Cardiac muscle cell (in vitro differentiated cells and primary cell): Measurements from ENCODE around the gene SLC7A14. TPM values are rescaled to one million over a fixed set of nuclear protein-coding genes. Genes with fewer than 3 reads are reported as not detected.

Source experiments
- DNase-seq, 2 donors: peaks; one replicate each; pipeline versions ENCODE4 v3.0.0 to v3.0.0-alpha.2; 2010 to 2017; ENCODE audit warnings: low read depth in 1 of 2, low spot score in 1 of 2
- H3K27ac ChIP-seq: fragments of 200-600 bp; sonication (generic); 2 replicates; pipeline ENCODE4 v1.5.1; 2016
- H3K27me3 ChIP-seq: fragments of 200-600 bp; sonication (generic); 2 replicates; pipeline ENCODE4 v1.6.0; 2016; ENCODE audit warnings: control low read depth
- H3K36me3 ChIP-seq: fragments of 200-600 bp; sonication (generic); 2 replicates; pipeline ENCODE4 v1.5.1; 2016; ENCODE audit warnings: control low read depth
- H3K4me1 ChIP-seq: fragments of 200-600 bp; sonication (generic); 2 replicates; pipeline ENCODE4 v1.8.1; 2017; ENCODE audit warnings: low read depth, mild to moderate bottlenecking, mixed run types
- H3K4me3 ChIP-seq: fragments of 200-600 bp; sonication (generic); 2 replicates; pipeline ENCODE4 v1.5.1; 2016; ENCODE audit warnings: mild to moderate bottlenecking
- H3K9me3 ChIP-seq: fragments of 200-600 bp; sonication (generic); 2 replicates; pipeline ENCODE4 v1.5.1; 2017; ENCODE audit warnings: low read depth, mild to moderate bottlenecking, control low read depth
- polyA plus RNA-seq: library from polyadenylated mRNA; unstranded; fragments of >200 nt; fragmentation: Nextera tagmentation; extraction: Ambion mirVana; gene quantifications from 2 replicates; pipeline ENCODE4 v1.2.1, GENCODE V29; 2016
- total RNA-seq: library from RNA; depleted of rRNA; stranded (reverse); fragments of >200 nt; gene quantifications from 2 replicates; pipeline ENCODE4 v1.2.3, GENCODE V29; 2016
- TF ChIP-seq, protein P1 (sequence below): IDR thresholded peaks from 2 replicates; pipeline ENCODE4 v1.5.1; 2012; ENCODE audit warnings: low read depth, mild to moderate bottlenecking, low read length

Gene SLC7A14
- total RNA-seq (not detected in 2 replicates), polyA plus RNA-seq (not detected in 2 replicates)

DNA sequence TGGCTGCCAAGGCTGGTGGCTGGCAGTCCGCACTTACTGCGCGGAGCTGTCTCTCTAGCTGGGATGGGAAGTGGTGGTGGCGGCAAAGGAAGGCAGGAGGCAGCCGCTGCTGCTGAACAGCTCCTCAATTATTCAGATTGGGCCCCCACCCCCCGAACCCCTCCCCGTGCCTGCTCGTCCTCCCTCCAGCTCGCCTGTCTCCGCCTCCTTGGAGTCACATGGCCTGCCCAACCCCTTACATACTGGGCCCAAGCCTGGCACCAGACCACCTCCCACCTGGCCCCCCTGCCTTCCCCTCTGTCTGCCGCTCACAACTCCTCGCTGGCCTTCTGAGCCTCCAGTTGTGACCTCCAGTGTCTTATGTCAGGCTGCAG is at the start of gene SLC7A14:
SLC7A14 (minus strand) TSS at position 139 of the 374 bp plus-strand sequence. CDS start 59,139 bp downstream, outside the sequence.
- Histone ChIP-seq H3K4me3 (peak within 1 kb of the TSS; percentile 23), H3K27me3 (peaks cover 58% of the 10 kb centered on the region), H3K36me3 (no peaks in the 10 kb centered on the region), H3K9me3 (no peaks in the 10 kb centered on the region), H3K4me1 (no peaks in the 10 kb centered on the region), H3K27ac (no peak within 1 kb of the TSS)
- DNase-seq: peak; percentile 22 to 38
- TF ChIP-seq, protein P1, sequence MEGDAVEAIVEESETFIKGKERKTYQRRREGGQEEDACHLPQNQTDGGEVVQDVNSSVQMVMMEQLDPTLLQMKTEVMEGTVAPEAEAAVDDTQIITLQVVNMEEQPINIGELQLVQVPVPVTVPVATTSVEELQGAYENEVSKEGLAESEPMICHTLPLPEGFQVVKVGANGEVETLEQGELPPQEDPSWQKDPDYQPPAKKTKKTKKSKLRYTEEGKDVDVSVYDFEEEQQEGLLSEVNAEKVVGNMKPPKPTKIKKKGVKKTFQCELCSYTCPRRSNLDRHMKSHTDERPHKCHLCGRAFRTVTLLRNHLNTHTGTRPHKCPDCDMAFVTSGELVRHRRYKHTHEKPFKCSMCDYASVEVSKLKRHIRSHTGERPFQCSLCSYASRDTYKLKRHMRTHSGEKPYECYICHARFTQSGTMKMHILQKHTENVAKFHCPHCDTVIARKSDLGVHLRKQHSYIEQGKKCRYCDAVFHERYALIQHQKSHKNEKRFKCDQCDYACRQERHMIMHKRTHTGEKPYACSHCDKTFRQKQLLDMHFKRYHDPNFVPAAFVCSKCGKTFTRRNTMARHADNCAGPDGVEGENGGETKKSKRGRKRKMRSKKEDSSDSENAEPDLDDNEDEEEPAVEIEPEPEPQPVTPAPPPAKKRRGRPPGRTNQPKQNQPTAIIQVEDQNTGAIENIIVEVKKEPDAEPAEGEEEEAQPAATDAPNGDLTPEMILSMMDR: no peak

DNA sequence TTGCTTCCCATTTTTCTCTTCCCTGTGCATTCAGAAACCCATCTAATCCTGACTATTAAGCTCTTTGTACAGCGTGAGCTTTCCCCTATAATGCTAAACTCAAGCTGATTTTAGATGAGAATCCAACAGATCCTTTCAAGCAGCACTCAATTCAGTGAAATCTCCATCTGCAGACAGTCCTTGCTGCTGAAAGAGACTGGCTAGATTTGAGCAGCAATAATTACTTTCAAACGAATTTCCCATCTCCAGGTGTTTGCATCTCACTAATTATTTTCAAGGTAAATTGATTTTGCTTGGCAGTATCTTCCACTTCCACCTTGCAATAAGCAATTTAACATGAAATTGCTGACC is 49.5 kb upstream of the SLC7A14 start:
- TF ChIP-seq, protein P1: no peak
- Histone ChIP-seq H3K27ac (no peak overlapping the region), H3K4me1 (no peaks in the 10 kb centered on the region), H3K4me3 (no peak overlapping the region), H3K9me3 (no peaks in the 10 kb centered on the region), H3K36me3 (no peaks in the 10 kb centered on the region), H3K27me3 (no peaks in the 10 kb centered on the region)
- no peak for DNase-seq

DNA sequence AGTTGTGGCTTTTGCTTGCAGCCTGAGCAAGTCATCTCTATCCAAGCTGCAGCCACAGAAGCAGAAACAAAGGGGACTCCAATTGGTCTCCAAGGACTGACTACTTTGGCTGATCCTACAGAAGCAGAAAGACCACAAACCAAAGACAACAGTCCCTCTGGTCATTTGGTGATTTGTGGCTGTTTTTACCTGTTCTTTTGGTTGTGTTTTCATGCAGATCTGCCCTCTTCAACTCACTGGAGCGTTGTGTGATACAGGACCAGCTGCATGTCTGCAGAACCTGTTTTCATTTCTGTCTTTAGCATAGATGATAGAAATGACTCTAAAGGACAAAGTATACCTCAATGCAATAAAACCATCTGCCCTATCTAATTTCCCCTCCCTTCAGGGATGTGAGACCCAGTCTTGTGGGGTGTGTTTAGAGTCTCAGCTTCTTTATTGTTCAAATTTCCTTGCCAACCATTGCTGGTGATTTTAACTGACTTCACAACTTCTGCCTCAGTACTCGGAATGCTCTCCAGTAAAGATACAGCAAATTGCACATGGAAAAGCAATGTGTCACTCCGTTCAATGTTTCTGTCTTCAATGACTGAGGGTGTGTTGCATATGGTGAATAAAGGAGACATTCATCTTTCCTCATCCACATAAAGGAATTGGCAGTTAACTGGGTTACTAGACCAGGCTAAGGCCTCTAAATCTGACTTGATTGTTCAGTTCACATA is 48.9 kb upstream of the SLC7A14 start:
- Histone ChIP-seq H3K27ac (no peak overlapping the region), H3K9me3 (no peaks in the 10 kb centered on the region), H3K27me3 (no peaks in the 10 kb centered on the region), H3K4me3 (no peak overlapping the region), H3K36me3 (no peaks in the 10 kb centered on the region), H3K4me1 (no peaks in the 10 kb centered on the region)
- TF ChIP-seq, protein P1: no peak
- no peak for DNase-seq

DNA sequence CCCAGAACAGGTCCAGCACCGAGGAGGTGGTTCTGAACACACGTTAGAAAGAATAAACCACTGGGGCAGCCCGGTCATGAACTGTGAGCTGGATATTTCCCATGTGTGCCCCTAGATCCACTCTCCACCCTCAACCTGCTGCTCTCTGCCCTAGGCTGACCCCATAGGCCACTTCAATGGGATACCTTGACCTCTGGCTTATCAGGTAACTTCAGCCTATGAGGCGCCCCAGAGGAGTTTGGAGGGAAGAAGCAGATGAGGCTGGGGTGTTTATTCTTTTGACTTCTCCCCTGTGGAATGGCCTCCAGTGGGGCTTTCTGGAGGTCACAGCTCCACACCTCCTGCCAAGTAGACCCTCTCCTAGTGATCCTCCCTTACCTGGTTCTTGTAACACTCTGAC is 47.7 kb upstream of the SLC7A14 start:
- no peaks in the 10 kb centered on the region for H3K36me3 ChIP-seq
- no peak overlapping the region for H3K27ac ChIP-seq
- H3K27me3 ChIP-seq: no peaks in the 10 kb centered on the region
- TF ChIP-seq, protein P1: no peak
- H3K4me3 ChIP-seq: no peak overlapping the region
- H3K9me3 ChIP-seq: no peaks in the 10 kb centered on the region
- no peaks in the 10 kb centered on the region for H3K4me1 ChIP-seq
- DNase-seq: no peak

DNA sequence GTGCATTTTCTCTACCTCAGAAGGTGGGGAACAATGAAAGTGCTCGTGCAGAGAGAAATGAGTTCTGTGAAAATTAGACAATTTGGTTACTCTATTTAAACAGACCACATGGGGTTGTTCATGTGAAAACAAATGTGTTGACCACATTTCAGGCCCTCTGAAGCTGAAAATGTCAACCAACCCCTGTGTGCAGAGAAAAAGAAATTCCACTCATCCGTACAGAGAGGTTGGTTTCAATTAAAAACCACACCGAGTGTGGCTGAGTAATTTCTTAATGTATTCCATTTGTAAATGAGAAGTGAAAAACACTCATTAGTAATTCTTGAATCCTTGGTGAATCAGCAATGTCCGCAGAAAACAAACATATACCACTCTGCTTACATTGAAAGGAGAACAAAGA is 46.9 kb upstream of the SLC7A14 start:
- TF ChIP-seq, protein P1: no peak
- H3K27ac ChIP-seq: no peak overlapping the region
- H3K36me3 ChIP-seq: no peaks in the 10 kb centered on the region
- no peaks in the 10 kb centered on the region for H3K9me3 ChIP-seq
- no peaks in the 10 kb centered on the region for H3K27me3 ChIP-seq
- no peak for DNase-seq
- H3K4me1 ChIP-seq: no peaks in the 10 kb centered on the region
- no peak overlapping the region for H3K4me3 ChIP-seq
